GM12878 (cell line): ENCODE measurements around the gene EBP. TPM values are rescaled to one million over a fixed set of nuclear protein-coding genes. Genes with fewer than 3 reads are reported as not detected.

ENCODE experiments used
- ATAC-seq: fragments of 200-7000 bp; cut with Tn5 transposase; 3 replicates; pipeline ENCODE4 v1.9.1; 2020; ENCODE audit warnings: mild to moderate bottlenecking, moderate library complexity
- BruUV-seq: library from RNA; stranded (reverse); fragments of 400-500 nt; replicated peaks from 2 replicates; lab custom pipeline; 2021; lab: Mats Ljungman, UMichigan
- CTCF ChIA-PET: fragments of 300-600 bp; sonication (Branson Sonifier 250); formaldehyde crosslinking; extraction: SDS; loops from one replicate; lab custom pipeline; 2021; ENCODE audit warnings: inconsistent platforms; lab: Yijun Ruan, JAX
- POLR2A ChIA-PET: fragments of 350-600 bp; formaldehyde crosslinking; extraction: SDS; loops from one replicate; lab custom pipeline; 2021; ENCODE audit warnings: inconsistent platforms; lab: Charles Lee
- RAD21 ChIA-PET: fragments of 300-600 bp; sonication (Branson Sonifier 250); formaldehyde crosslinking; loops from one replicate; lab custom pipeline; 2023; ENCODE audit warnings: antibody characterized with exemption; ENCODE audit not compliant: unreplicated experiment; lab: Charles Lee
- SMC1A ChIA-PET: fragments of 300-600 bp; sonication (Branson Sonifier 250); formaldehyde crosslinking; loops from one replicate; lab custom pipeline; 2023; ENCODE audit not compliant: unreplicated experiment, uncharacterized antibody; lab: Charles Lee
- DNase-seq: peaks from one replicate; pipeline ENCODE4 v3.0.0-alpha.2; 2011; ENCODE audit warnings: low read depth, low spot score
- FAIRE-seq: peaks from 3 replicates; lab custom pipeline; 2011; peaks lifted over from hg19 to GRCh38; lab: Jason Lieb, UNC
- H2AFZ ChIP-seq: 2 replicates; pipeline ENCODE4 v1.6.0; 2011; ENCODE audit warnings: low read depth, low read length, control low read depth; ENCODE audit not compliant: control insufficient read depth
- H3K27ac ChIP-seq: 2 replicates; pipeline ENCODE4 v1.5.1; 2011; ENCODE audit warnings: control low read depth; ENCODE audit not compliant: control insufficient read depth, insufficient read depth
- H3K27me3 ChIP-seq, 2 experiments: replicated peaks in 1 of 2; 2 replicates each; pipeline versions ENCODE4 v1.6.0 to v1.6.1; 2011; ENCODE audit warnings: low read length in 1 of 2; ENCODE audit not compliant: control insufficient read depth in 2 of 2, insufficient read depth in 2 of 2
- H3K36me3 ChIP-seq, 2 experiments: 2 replicates each; pipeline ENCODE4 v1.5.1; 2011; ENCODE audit warnings: low read length in 1 of 2; ENCODE audit not compliant: control insufficient read depth in 2 of 2, insufficient read depth in 2 of 2
- H3K4me1 ChIP-seq: 2 replicates; pipeline ENCODE4 v1.6.1; 2011; ENCODE audit warnings: mild to moderate bottlenecking, low read length, moderate library complexity, mixed read lengths; ENCODE audit not compliant: control insufficient read depth, insufficient read depth
- H3K4me2 ChIP-seq: 2 replicates; pipeline ENCODE4 v1.6.0; 2011; ENCODE audit warnings: control low read depth; ENCODE audit not compliant: control insufficient read depth, insufficient read depth
- H3K4me3 ChIP-seq: fragments of 200-600 bp; sonication (generic); 2 replicates; pipeline ENCODE4 v1.5.1; 2016
- H3K79me2 ChIP-seq: 2 replicates; pipeline ENCODE4 v1.6.0; 2011; ENCODE audit warnings: low read length; ENCODE audit not compliant: control insufficient read depth, insufficient read depth
- H3K9ac ChIP-seq: 2 replicates; pipeline ENCODE4 v1.8.0; 2011; ENCODE audit warnings: low read length, control low read depth, mixed read lengths; ENCODE audit not compliant: control insufficient read depth, insufficient read depth
- H3K9me3 ChIP-seq: replicated peaks from 3 replicates; pipeline ENCODE4 v1.5.1; 2011; ENCODE audit warnings: mild to moderate bottlenecking, low read length; ENCODE audit not compliant: control insufficient read depth, insufficient read depth
- H4K20me1 ChIP-seq: 2 replicates; pipeline ENCODE4 v1.6.0; 2011; ENCODE audit not compliant: control insufficient read depth, insufficient read depth
- ATF7 ChIP-seq: fragments of 450-650 bp; IDR thresholded peaks from 2 replicates; pipeline ENCODE4 v1.6.1; 2016; ENCODE audit warnings: low read depth, mild to moderate bottlenecking
- BCL3 ChIP-seq: IDR thresholded peaks from 2 replicates; pipeline ENCODE4 v1.6.1; 2011; ENCODE audit warnings: borderline replicate concordance, low read depth, mild to moderate bottlenecking, moderate library complexity, low read length; ENCODE audit not compliant: insufficient read depth, poor library complexity, severe bottlenecking
- EED ChIP-seq: sonication (generic); IDR thresholded peaks from 2 replicates; pipeline ENCODE4 v1.6.1; 2016; ENCODE audit warnings: antibody characterized with exemption, low read depth
- GABPA ChIP-seq: IDR thresholded peaks from 2 replicates; pipeline ENCODE4 v1.6.1; 2014; ENCODE audit warnings: antibody characterized with exemption, low read depth, mild to moderate bottlenecking, inconsistent platforms
- IKZF1 ChIP-seq: fragments of 450-650 bp; conservative IDR thresholded peaks from 2 replicates; pipeline ENCODE4 v1.6.1; 2017; ENCODE audit warnings: antibody characterized with exemption, mild to moderate bottlenecking
- MTA2 ChIP-seq: fragments of 450-650 bp; IDR thresholded peaks from 2 replicates; pipeline ENCODE4 v1.6.1; 2016; ENCODE audit warnings: low read depth, mild to moderate bottlenecking, moderate library complexity
- NFIC ChIP-seq: IDR thresholded peaks from 2 replicates; pipeline ENCODE4 v1.6.1; 2012; ENCODE audit warnings: low read depth, mild to moderate bottlenecking, inconsistent platforms, low read length, moderate library complexity
- NR2C1 ChIP-seq: fragments of 450-650 bp; IDR thresholded peaks from 2 replicates; pipeline ENCODE4 v1.6.1; 2017; ENCODE audit warnings: antibody characterized with exemption, mild to moderate bottlenecking, moderate library complexity
- PML ChIP-seq: IDR thresholded peaks from 2 replicates; pipeline ENCODE4 v1.6.1; 2012; ENCODE audit warnings: low read length, inconsistent platforms
- POU2F2 ChIP-seq: IDR thresholded peaks from 3 replicates; pipeline ENCODE4 v1.6.1; 2011; ENCODE audit warnings: low read depth, mild to moderate bottlenecking, low read length, borderline replicate concordance
- RAD21 ChIP-seq: IDR thresholded peaks from 2 replicates; pipeline ENCODE4 v1.6.1; 2011; ENCODE audit warnings: mild to moderate bottlenecking, low read depth, low read length, moderate library complexity; ENCODE audit not compliant: insufficient read depth
- SIN3A ChIP-seq: IDR thresholded peaks from 2 replicates; pipeline ENCODE4 v1.6.1; 2012; ENCODE audit warnings: low read depth, low read length, improper control_type of control experiment
- SP1 ChIP-seq: IDR thresholded peaks from one replicate; pipeline ENCODE4 v1.6.1; 2011; ENCODE audit warnings: low read depth, low read length
- ZBTB33 ChIP-seq: fragments of 450-650 bp; IDR thresholded peaks from 2 replicates; pipeline ENCODE4 v1.6.1; 2017; ENCODE audit warnings: mild to moderate bottlenecking
- ZNF207 ChIP-seq: fragments of 450-650 bp; IDR thresholded peaks from 2 replicates; pipeline ENCODE4 v1.6.1; 2014; ENCODE audit warnings: antibody characterized with exemption, mild to moderate bottlenecking, borderline replicate concordance
- ZNF274 ChIP-seq: IDR thresholded peaks from one replicate; pipeline ENCODE4 v1.8.0; 2011; ENCODE audit not compliant: insufficient read length, insufficient read depth
- ZSCAN29 ChIP-seq: fragments of 450-650 bp; IDR thresholded peaks from 2 replicates; pipeline ENCODE4 v1.6.1; 2017; ENCODE audit warnings: mild to moderate bottlenecking, moderate library complexity
- WGBS: methylation state at CpG from one replicate; pipeline ENCODE4 v1.1.6; 2016; ENCODE audit warnings: low lambda C conversion rate; ENCODE audit not compliant: insufficient replicate concordance, insufficient coverage; ENCODE audit errors: missing lambda C conversion rate; 5-methylcytosine and 5-hydroxymethylcytosine counted together
- in situ Hi-C: fragments of 300-500 bp; cut with MboI; formaldehyde crosslinking; loops from 9 replicates; pipeline ENCODE4 v1.14.3; 2018; ENCODE audit warnings: mixed read lengths
- intact Hi-C: fragments of 100-400 bp; cut with micrococcal nuclease; formaldehyde crosslinking; loops from one replicate; pipeline ENCODE4 v1.14.2; 2022; ENCODE audit not compliant: unreplicated experiment
- polyA plus RNA-seq, 11 experiments: library from polyadenylated mRNA; depleted of rRNA in 4 of 11; unstranded in 6 of 11; stranded (reverse) in 5 of 11; fragments of >200 nt; fragmentation: Nextera tagmentation in 4 of 11; fragmentation: Illumina TruSeq in 1 of 11; extraction: Ambion mirVana in 4 of 11; extraction: Trizol in 1 of 11; gene quantifications; 1 replicate in 1 of 11; 2 replicates in 10 of 11; pipeline versions ENCODE4 v1.2.1 to v1.2.3, GENCODE V29; 2011 to 2016; ENCODE audit warnings: inconsistent platforms in 2 of 11, missing spikeins in 2 of 11, low read depth in 1 of 11
- total RNA-seq, 4 experiments: library from RNA; depleted of rRNA in 3 of 4; stranded (reverse); fragments of >200 nt in 3 of 4; fragmentation: Illumina TruSeq in 1 of 4; extraction: Trizol in 1 of 4; gene quantifications; 2 replicates each; pipeline versions ENCODE4 v1.2.1 to v1.2.3, GENCODE V29; 2013 to 2021
- TF ChIP-seq, protein P1 (sequence below): fragments of 450-650 bp; IDR thresholded peaks from 2 replicates; pipeline ENCODE4 v1.6.1; 2018; ENCODE audit warnings: borderline replicate concordance, mild to moderate bottlenecking; ENCODE audit not compliant: partially characterized antibody
- TF ChIP-seq, protein P2 (sequence below): fragments of 450-650 bp; IDR thresholded peaks from 2 replicates; pipeline ENCODE4 v1.6.1; 2016; ENCODE audit warnings: mild to moderate bottlenecking

EBP gene
- total and polyA plus RNA-seq, 10 of the 15 experiments (the other 5 are each of a cell fraction or from before 2014, with no cell fraction given) = 125 to 628 (median 180) TPM

DNA sequence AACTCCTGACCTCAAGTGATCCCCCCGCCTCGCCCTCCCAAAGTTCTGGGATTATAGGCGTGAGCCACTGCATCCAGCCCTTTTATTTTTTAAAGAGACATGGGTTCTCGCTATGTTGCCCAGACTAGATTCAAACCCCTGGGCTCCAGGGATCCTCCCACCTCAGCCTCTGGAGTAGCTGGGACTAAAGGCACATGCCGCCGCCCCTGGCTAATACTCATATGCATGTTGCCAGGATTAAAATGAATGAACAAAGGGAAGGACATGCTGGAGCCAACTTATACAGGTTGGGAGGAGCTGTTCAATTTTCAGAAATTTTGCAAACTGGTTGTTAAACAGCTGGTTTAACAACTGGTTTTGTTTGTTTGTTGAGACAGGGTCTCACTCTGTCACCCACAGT is 47.0 kb upstream of the EBP start:
- Histone ChIP-seq H3K4me2 (peak overlapping the region; percentile 21; the same call in 1 of the 2 replicates), H2AFZ (no peak overlapping the region), H3K27me3 (no peaks in the 10 kb centered on the region), H3K4me1 (peaks cover 5% of the 10 kb centered on the region), H3K36me3 (no peaks in the 10 kb centered on the region; a peak in 1 of 4 replicates), H3K9ac (no peak overlapping the region), H4K20me1 (no peaks in the 10 kb centered on the region), H3K79me2 (peaks cover 27% of the 10 kb centered on the region), H3K27ac (no peak overlapping the region), H3K9me3 (no peaks in the 10 kb centered on the region), H3K4me3 (no peak overlapping the region)
- BruUV-seq = no TSS peak
- in situ Hi-C loops (no loop called here), intact Hi-C loops (loop anchor here (2.0 to 10.0 kb wide), 2 partner anchors 100 to 420 kb away; partner anchors contain the start of genes PQBP1, RBM3 and TIMM17B)
- ChIA-PET SMC1A (interaction anchor here (1.5 to 2.1 kb wide), 2 partner anchors 34 to 66 kb away, joined by 5 to 7 read pairs; partner anchors contain the start of genes PORCN and TBC1D25), POLR2A (interaction anchor here (1.0 kb wide), 1 partner anchor 100 kb away, joined by 4 read pairs; the partner anchor contains the start of gene RBM3), RAD21 (interaction anchor here (1.3 kb wide), 3 partner anchors 64 to 100 kb away, joined by 5 read pairs; partner anchors contain the start of genes RBM3 and TBC1D25), CTCF (interaction anchor here (0.6 to 2.7 kb wide), 8 partner anchors 9 to 609 kb away, joined by 3 to 19 read pairs (median 3); partner anchors contain the start of genes EBP, RBM3 and TBC1D25)
- WGBS = 74% methylated on average over 6 of the region's 6 CpGs
- no peak for FAIRE-seq
- no peak for ATAC-seq
- DNase-seq = no peak
- TF ChIP-seq ZNF207 (no peak), PML (no peak), EED (no peak), NR2C1 (no peak), BCL3 (no peak), NFIC (no peak), ZSCAN29 (no peak), GABPA (no peak), ATF7 (no peak), ZNF274 (no peak), SIN3A (no peak), RAD21 (no peak), MTA2 (no peak), POU2F2 (no peak), IKZF1 (no peak), ZBTB33 (no peak), SP1 (no peak)
- TF ChIP-seq, protein P1, sequence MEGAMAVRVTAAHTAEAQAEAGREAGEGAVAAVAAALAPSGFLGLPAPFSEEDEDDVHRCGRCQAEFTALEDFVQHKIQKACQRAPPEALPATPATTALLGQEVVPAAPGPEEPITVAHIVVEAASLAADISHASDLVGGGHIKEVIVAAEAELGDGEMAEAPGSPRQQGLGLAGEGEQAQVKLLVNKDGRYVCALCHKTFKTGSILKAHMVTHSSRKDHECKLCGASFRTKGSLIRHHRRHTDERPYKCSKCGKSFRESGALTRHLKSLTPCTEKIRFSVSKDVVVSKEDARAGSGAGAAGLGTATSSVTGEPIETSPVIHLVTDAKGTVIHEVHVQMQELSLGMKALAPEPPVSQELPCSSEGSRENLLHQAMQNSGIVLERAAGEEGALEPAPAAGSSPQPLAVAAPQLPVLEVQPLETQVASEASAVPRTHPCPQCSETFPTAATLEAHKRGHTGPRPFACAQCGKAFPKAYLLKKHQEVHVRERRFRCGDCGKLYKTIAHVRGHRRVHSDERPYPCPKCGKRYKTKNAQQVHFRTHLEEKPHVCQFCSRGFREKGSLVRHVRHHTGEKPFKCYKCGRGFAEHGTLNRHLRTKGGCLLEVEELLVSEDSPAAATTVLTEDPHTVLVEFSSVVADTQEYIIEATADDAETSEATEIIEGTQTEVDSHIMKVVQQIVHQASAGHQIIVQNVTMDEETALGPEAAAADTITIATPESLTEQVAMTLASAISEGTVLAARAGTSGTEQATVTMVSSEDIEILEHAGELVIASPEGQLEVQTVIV = no peak
- TF ChIP-seq, protein P2, sequence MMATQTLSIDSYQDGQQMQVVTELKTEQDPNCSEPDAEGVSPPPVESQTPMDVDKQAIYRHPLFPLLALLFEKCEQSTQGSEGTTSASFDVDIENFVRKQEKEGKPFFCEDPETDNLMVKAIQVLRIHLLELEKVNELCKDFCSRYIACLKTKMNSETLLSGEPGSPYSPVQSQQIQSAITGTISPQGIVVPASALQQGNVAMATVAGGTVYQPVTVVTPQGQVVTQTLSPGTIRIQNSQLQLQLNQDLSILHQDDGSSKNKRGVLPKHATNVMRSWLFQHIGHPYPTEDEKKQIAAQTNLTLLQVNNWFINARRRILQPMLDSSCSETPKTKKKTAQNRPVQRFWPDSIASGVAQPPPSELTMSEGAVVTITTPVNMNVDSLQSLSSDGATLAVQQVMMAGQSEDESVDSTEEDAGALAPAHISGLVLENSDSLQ = no peak
